ENCODE results near the gene MARVELD3. TPM values are rescaled to one million over a fixed set of nuclear protein-coding genes. Genes with fewer than 3 reads are reported as not detected.
"Not testable (repeated sequence)": the region's sequence is repeated elsewhere in the genome, so short reads cannot be mapped to it uniquely, and the experiment has no call there.

Gene MARVELD3
- total RNA-seq, 2 donors from 2014 or later = 11.4 to 20.0 TPM

- no peaks in the 10 kb centered on the region for H3K36me3 ChIP-seq
- H3K4me3 ChIP-seq = no peak overlapping the region
- no peaks in the 10 kb centered on the region for H3K9me3 ChIP-seq
- no peak for DNase-seq (ENCODE audit: low spot score)
- intact Hi-C loops (cut with DNase I) = no loop called here
- H3K27ac ChIP-seq = no peak overlapping the region
- no peaks in the 10 kb centered on the region for H3K4me1 ChIP-seq (replicated peaks)
- H3K27me3 ChIP-seq (replicated peaks; ENCODE audit: insufficient read depth) = no peaks in the 10 kb centered on the region
- 88% methylated on average over 4 of the region's 4 CpGs for WGBS
- no peak for TF ChIP-seq POLR2A (IDR thresholded peaks at IDR 0.05)
These were observed 35.4 kb upstream of the MARVELD3 start for GRCh38 chr16:71590584-71590983.

- intact Hi-C loops (cut with DNase I) = no loop called here
- no peaks in the 10 kb centered on the region for H3K27me3 ChIP-seq (replicated peaks; ENCODE audit: insufficient read depth)
- no peaks in the 10 kb centered on the region for H3K9me3 ChIP-seq
- DNase-seq (ENCODE audit: low spot score) = no peak
- no peaks in the 10 kb centered on the region for H3K4me1 ChIP-seq (replicated peaks)
- no peak overlapping the region for H3K27ac ChIP-seq
- no peak for TF ChIP-seq POLR2A (IDR thresholded peaks at IDR 0.05)
- no peak for TF ChIP-seq CTCF (IDR thresholded peaks at IDR 0.05)
- no peak for TF ChIP-seq POLR2AphosphoS5 (IDR thresholded peaks at IDR 0.05)
- H3K36me3 ChIP-seq = no peaks in the 10 kb centered on the region
- no peak overlapping the region for H3K4me3 ChIP-seq
- 86% methylated on average over 3 of the region's 3 CpGs for WGBS
These were observed 34.1 kb upstream of the MARVELD3 start for GRCh38 chr16:71591917-71592316.

- TF ChIP-seq POLR2AphosphoS5 (IDR thresholded peaks at IDR 0.05) = no peak
- TF ChIP-seq POLR2A (IDR thresholded peaks at IDR 0.05) = no peak
- no peak for TF ChIP-seq CTCF (IDR thresholded peaks at IDR 0.05)
- no peak overlapping the region for H3K4me3 ChIP-seq
- WGBS = 67% methylated on average over 3 of the region's 3 CpGs
- H3K27me3 ChIP-seq (replicated peaks; ENCODE audit: insufficient read depth) = no peaks in the 10 kb centered on the region
- no peaks in the 10 kb centered on the region for H3K4me1 ChIP-seq (replicated peaks)
- DNase-seq (ENCODE audit: low spot score) = no peak
- intact Hi-C loops (cut with DNase I) = no loop called here
- H3K36me3 ChIP-seq = no peaks in the 10 kb centered on the region
- H3K9me3 ChIP-seq = no peaks in the 10 kb centered on the region
- no peak overlapping the region for H3K27ac ChIP-seq
These were observed 32.7 kb upstream of the MARVELD3 start for GRCh38 chr16:71593048-71593999.

- Histone ChIP-seq H3K27ac (no peak overlapping the region), H3K9me3 (no peaks in the 10 kb centered on the region), H3K4me3 (no peak overlapping the region), H3K27me3 (replicated peaks; ENCODE audit: insufficient read depth) (no peaks in the 10 kb centered on the region), H3K36me3 (no peaks in the 10 kb centered on the region), H3K4me1 (replicated peaks) (no peaks in the 10 kb centered on the region)
- DNase-seq (ENCODE audit: low spot score) = no peak
- no peak for TF ChIP-seq CTCF (IDR thresholded peaks at IDR 0.05)
- intact Hi-C loops (cut with DNase I) = no loop called here
- WGBS = 69% methylated on average over 5 of the region's 5 CpGs
These were observed 31.9 kb upstream of the MARVELD3 start for GRCh38 chr16:71594000-71594646.

- H3K27ac ChIP-seq; H3K4me3 ChIP-seq; H3K36me3 ChIP-seq; H3K9me3 ChIP-seq; H3K4me1 ChIP-seq (replicated peaks); DNase-seq (ENCODE audit: low spot score); H3K27me3 ChIP-seq (replicated peaks; ENCODE audit: insufficient read depth); intact Hi-C loops (cut with DNase I): not testable (repeated sequence)
- peak; percentile 19 for TF ChIP-seq POLR2AphosphoS5 (IDR thresholded peaks at IDR 0.05)
- 77% methylated on average over 7 of the region's 7 CpGs for WGBS
These were observed 30.6 kb upstream of the MARVELD3 start for GRCh38 chr16:71595340-71595826.

- H3K36me3 ChIP-seq; H3K27me3 ChIP-seq (replicated peaks; ENCODE audit: insufficient read depth); intact Hi-C loops (cut with DNase I); H3K4me3 ChIP-seq; H3K4me1 ChIP-seq (replicated peaks); H3K9me3 ChIP-seq; H3K27ac ChIP-seq; DNase-seq (ENCODE audit: low spot score): not testable (repeated sequence)
- 26% methylated on average over 2 of the region's 2 CpGs for WGBS
These were observed 27.6 kb upstream of the MARVELD3 start for GRCh38 chr16:71598426-71598825.
